ENCODE data around the gene CTNNA3. TPM values are rescaled to one million over a fixed set of nuclear protein-coding genes. Genes with fewer than 3 reads are reported as not detected.

The CTNNA3 gene
- total and polyA plus RNA-seq, 2 donors (not counting 3 experiments of a cell fraction or from before 2014, with no cell fraction given), result not detected

DNA sequence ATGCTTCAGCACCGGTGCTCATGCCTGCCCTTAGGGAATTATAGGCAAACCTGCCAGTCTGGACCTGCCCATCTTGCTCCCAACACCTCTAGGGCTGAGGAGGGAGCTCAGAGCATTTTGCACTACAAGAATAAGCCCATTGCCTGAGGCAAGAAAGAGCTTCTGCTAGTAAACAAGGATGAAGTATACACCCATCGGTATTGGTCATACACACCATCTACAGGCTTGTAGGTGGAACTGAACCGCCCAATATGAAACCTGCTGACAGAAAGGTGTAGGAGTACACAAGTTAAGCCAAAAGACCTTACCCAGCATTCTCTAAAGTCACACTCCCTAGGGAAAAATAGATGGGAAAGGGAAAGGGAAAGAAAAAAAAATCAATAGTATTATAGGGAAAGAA lies 1727.1 kb downstream of the CTNNA3 start:
- CTCF ChIA-PET, result no interaction called here
- no peak for FAIRE-seq

GRCh38 chr10:65968437-65968836 lies 1727.6 kb downstream of the CTNNA3 start:
- Histone ChIP-seq H2AFZ (ENCODE audit: low read depth, low read length) (no peak overlapping the region), H4K20me1 (replicated peaks; ENCODE audit: control insufficient read depth, extremely low read depth, insufficient read depth, low read length) (no peaks in the 10 kb centered on the region), H3K27me3 (ENCODE audit: control insufficient read depth in 2 of 2, insufficient read depth in 2 of 2, low read length in 2 of 2) (no peaks in the 10 kb centered on the region), H3K79me2 (ENCODE audit: control insufficient read depth, insufficient read depth, low read length) (no peaks in the 10 kb centered on the region), H3K4me3 (replicated peaks in 1 of 3; ENCODE audit: insufficient read depth in 1 of 3, low read depth in 1 of 3, low read length in 3 of 3) (no peak overlapping the region), H3K4me2 (ENCODE audit: insufficient read depth, low read length) (no peak overlapping the region), H3K36me3 (ENCODE audit: control insufficient read depth in 2 of 2, extremely low read depth in 1 of 2, insufficient read depth in 2 of 2, low read length in 2 of 2) (no peaks in the 10 kb centered on the region), H3K9ac (replicated peaks; ENCODE audit: extremely low read depth, insufficient read depth, low read length) (no peak overlapping the region), H3K4me1 (ENCODE audit: control insufficient read depth, extremely low read depth, insufficient read depth, low read length) (no peaks in the 10 kb centered on the region), H3K9me1 (replicated peaks; ENCODE audit: control insufficient read depth, extremely low read depth, insufficient read depth, low read length) (no peaks in the 10 kb centered on the region), H3K27ac (ENCODE audit: insufficient read depth, low read depth, low read length) (no peak overlapping the region), H3K9me3 (replicated peaks; ENCODE audit: control insufficient read depth, insufficient read depth, low read length) (no peaks in the 10 kb centered on the region)
- TF ChIP-seq POLR2A (IDR thresholded peaks at IDR 0.05; ENCODE audit: low read depth, low read length) (no peak), JUN (IDR thresholded peaks at IDR 0.05; ENCODE audit: borderline replicate concordance, insufficient read depth, insufficient read length, low read depth) (no peak), FOS (IDR thresholded peaks at IDR 0.05; ENCODE audit: borderline replicate concordance, insufficient read depth, low read length) (no peak), GATA2 (IDR thresholded peaks at IDR 0.05; ENCODE audit: insufficient read depth, insufficient read length, low read depth, low read length) (no peak), EZH2 (IDR thresholded peaks at IDR 0.05; ENCODE audit: borderline replicate concordance, low read depth, low read length, severe bottlenecking) (no peak), POLR2AphosphoS5 (IDR thresholded peaks at IDR 0.05; ENCODE audit: insufficient read depth, low read depth, low read length) (no peak), MYC (IDR thresholded peaks at IDR 0.05; ENCODE audit: low read depth, low read length) (no peak), CTCF (IDR thresholded peaks at IDR 0.05; ENCODE audit: extremely low read depth in 1 of 2, insufficient read depth in 1 of 2, low read depth in 1 of 2, low read length in 2 of 2) (no peak)
- TF ChIP-seq, protein P1, sequence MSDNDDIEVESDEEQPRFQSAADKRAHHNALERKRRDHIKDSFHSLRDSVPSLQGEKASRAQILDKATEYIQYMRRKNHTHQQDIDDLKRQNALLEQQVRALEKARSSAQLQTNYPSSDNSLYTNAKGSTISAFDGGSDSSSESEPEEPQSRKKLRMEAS (IDR thresholded peaks at IDR 0.05; ENCODE audit: insufficient read depth, insufficient read length), result no peak
- dilution Hi-C loops (cut with MboI; ENCODE audit: extremely low pct_ligation_motif_present, low sequenced_read_pairs) (no loop called here), intact Hi-C loops (cut with micrococcal nuclease) (no loop called here)
- BruUV-seq (replicated peaks), result no TSS peak
- POLR2A ChIA-PET, result no interaction called here
- DNase-seq (ENCODE audit: low read depth, low spot score), result no peak
- no peak for FAIRE-seq
- CTCF ChIA-PET, result no interaction called here

More for the DNA sequence above, 1727.1 kb downstream of the CTNNA3 start:
- Histone ChIP-seq H3K4me1 (ENCODE audit: control insufficient read depth, extremely low read depth, insufficient read depth, low read length) (no peaks in the 10 kb centered on the region), H3K4me2 (ENCODE audit: insufficient read depth, low read length) (no peak overlapping the region), H3K79me2 (ENCODE audit: control insufficient read depth, insufficient read depth, low read length) (no peaks in the 10 kb centered on the region), H3K9me1 (replicated peaks; ENCODE audit: control insufficient read depth, extremely low read depth, insufficient read depth, low read length) (no peaks in the 10 kb centered on the region), H3K9me3 (replicated peaks; ENCODE audit: control insufficient read depth, insufficient read depth, low read length) (no peaks in the 10 kb centered on the region), H4K20me1 (replicated peaks; ENCODE audit: control insufficient read depth, extremely low read depth, insufficient read depth, low read length) (no peaks in the 10 kb centered on the region), H3K27ac (ENCODE audit: insufficient read depth, low read depth, low read length) (no peak overlapping the region), H3K36me3 (ENCODE audit: control insufficient read depth in 2 of 2, extremely low read depth in 1 of 2, insufficient read depth in 2 of 2, low read length in 2 of 2) (no peaks in the 10 kb centered on the region), H3K4me3 (replicated peaks in 1 of 3; ENCODE audit: insufficient read depth in 1 of 3, low read depth in 1 of 3, low read length in 3 of 3) (no peak overlapping the region), H3K27me3 (ENCODE audit: control insufficient read depth in 2 of 2, insufficient read depth in 2 of 2, low read length in 2 of 2) (no peaks in the 10 kb centered on the region), H2AFZ (ENCODE audit: low read depth, low read length) (no peak overlapping the region), H3K9ac (replicated peaks; ENCODE audit: extremely low read depth, insufficient read depth, low read length) (no peak overlapping the region)
- intact Hi-C loops (cut with micrococcal nuclease), result no loop called here
- dilution Hi-C loops (cut with MboI; ENCODE audit: extremely low pct_ligation_motif_present, low sequenced_read_pairs), result no loop called here
- BruUV-seq (replicated peaks), result no TSS peak
- TF ChIP-seq EZH2 (IDR thresholded peaks at IDR 0.05; ENCODE audit: borderline replicate concordance, low read depth, low read length, severe bottlenecking), result no peak
- TF ChIP-seq MYC (IDR thresholded peaks at IDR 0.05; ENCODE audit: low read depth, low read length), result no peak
- TF ChIP-seq POLR2AphosphoS5 (IDR thresholded peaks at IDR 0.05; ENCODE audit: insufficient read depth, low read depth, low read length), result no peak
- POLR2A ChIA-PET, result no interaction called here
- DNase-seq (ENCODE audit: low read depth, low spot score), result no peak
